ENCODE results near the gene CHMP2B. TPM values are rescaled to one million over a fixed set of nuclear protein-coding genes. Genes with fewer than 3 reads are reported as not detected.

CHMP2B gene
- total and polyA plus RNA-seq, 2 of the 4 experiments (the other 2 are of a cell fraction), result 6.8 to 14.0 TPM

DNA sequence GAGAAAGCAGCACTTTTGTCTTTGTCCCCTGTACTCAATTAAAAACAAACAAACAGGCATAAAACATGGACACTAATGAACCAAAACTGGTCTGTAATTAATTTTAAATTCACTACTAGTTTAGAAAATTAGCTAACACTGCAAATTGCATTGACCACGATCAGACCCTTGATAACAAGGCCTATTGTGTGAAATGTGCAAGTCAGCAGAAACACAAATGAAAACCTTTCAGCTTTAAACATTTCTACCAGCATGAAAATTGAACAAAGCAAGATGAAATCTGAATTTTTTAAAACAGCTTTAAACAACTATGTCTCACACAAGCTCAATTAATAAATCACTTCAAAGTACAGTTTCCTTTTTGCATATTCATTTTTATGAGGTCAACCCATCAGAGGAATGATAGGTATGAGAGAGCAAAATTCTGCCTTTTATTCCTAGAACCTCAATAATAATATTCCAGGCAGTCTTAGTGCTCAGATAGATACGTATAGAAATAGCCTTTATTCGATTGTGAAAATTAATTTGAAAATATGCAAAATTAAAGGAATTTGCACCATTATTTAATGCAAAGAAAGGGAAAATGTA, 27.0 kb upstream of the CHMP2B start:
- Histone ChIP-seq H3K23ac (ENCODE audit: low read depth, low read length) (no peak overlapping the region), H3K27ac (ENCODE audit: insufficient read depth, low read length) (no peak overlapping the region), H4K8ac (ENCODE audit: low read depth in 2 of 2, low read length in 2 of 2) (no peak overlapping the region), H2AFZ (replicated peaks; ENCODE audit: low read length, poor library complexity) (no peak overlapping the region), H3K9me3 (ENCODE audit: control insufficient read depth, insufficient read depth, low read length) (no peaks in the 10 kb centered on the region), H3K18ac (ENCODE audit: low read depth, low read length) (no peak overlapping the region), H3K9me1 (ENCODE audit: insufficient read depth, low read length) (no peaks in the 10 kb centered on the region), H3K9ac (ENCODE audit: low read depth, low read length) (no peak overlapping the region), H4K20me1 (ENCODE audit: insufficient read depth, low read length) (no peaks in the 10 kb centered on the region), H2AK5ac (ENCODE audit: low read depth, low read length) (no peak overlapping the region), H2BK15ac (ENCODE audit: low read depth, low read length) (no peak overlapping the region), H3K36me3 (ENCODE audit: control insufficient read depth, insufficient read depth, low read length) (no peaks in the 10 kb centered on the region), H2BK120ac (ENCODE audit: low read depth, low read length) (no peak overlapping the region), H3K14ac (replicated peaks; ENCODE audit: low read depth, low read length) (no peak overlapping the region), H4K5ac (ENCODE audit: low read depth, low read length) (no peak overlapping the region), H3K27me3 (ENCODE audit: control insufficient read depth, insufficient read depth, low read length) (no peaks in the 10 kb centered on the region), H3K4me2 (ENCODE audit: low read depth, low read length) (no peak overlapping the region), H3K4ac (ENCODE audit: low read depth, low read length) (no peak overlapping the region), H3K4me3 (ENCODE audit: insufficient read depth, low read depth, low read length) (no peak overlapping the region), H3K79me1 (ENCODE audit: low read depth in 1 of 2, low read length in 2 of 2) (no peaks in the 10 kb centered on the region), H3K4me1 (ENCODE audit: control insufficient read depth, insufficient read depth, low read length) (no peaks in the 10 kb centered on the region), H2BK20ac (ENCODE audit: low read depth, low read length) (no peak overlapping the region), H4K91ac (ENCODE audit: insufficient read depth, low read depth, low read length) (no peak overlapping the region), H2AK9ac (replicated peaks; ENCODE audit: low read depth, low read length, poor library complexity) (no peak overlapping the region), H2BK5ac (ENCODE audit: low read depth, low read length, poor library complexity, severe bottlenecking) (no peak overlapping the region), H3K56ac (ENCODE audit: extremely low read depth, insufficient read depth, low read length) (no peak overlapping the region)
- dilution Hi-C loops (cut with HindIII; ENCODE audit: low sequenced_read_pairs, unreplicated experiment) (no loop called here), intact Hi-C loops (cut with micrococcal nuclease) (no loop called here), in situ Hi-C loops (cut with MboI; ENCODE audit: low sequenced_read_pairs) (no loop called here)
- POLR2A ChIA-PET (ENCODE audit: unreplicated experiment), result no interaction called here
- DNase-seq (no peak), ATAC-seq (ENCODE audit: low read depth) (no peak)
- BruUV-seq (replicated peaks), result no TSS peak
- 40% methylated on average over 1 of the region's 3 CpGs; no CpG with 5 or more reads in 1 of the 2 experiments for WGBS, 2 experiments (ENCODE audit: extremely low coverage in 2 of 2, insufficient read length in 1 of 2)
- CTCF ChIA-PET, result no interaction called here
- TF ChIP-seq RFX5 (IDR thresholded peaks at IDR 0.05; ENCODE audit: low read depth, low read length) (no peak), NFE2L2 (IDR thresholded peaks at IDR 0.05; ENCODE audit: low read depth, low read length) (no peak), MXI1 (IDR thresholded peaks at IDR 0.05; ENCODE audit: borderline replicate concordance, low read depth, low read length) (no peak), SMC3 (IDR thresholded peaks at IDR 0.05; ENCODE audit: low read depth, low read length) (no peak), CHD1 (IDR thresholded peaks at IDR 0.05; ENCODE audit: low read depth, low read length) (no peak), MAFK (IDR thresholded peaks at IDR 0.05; ENCODE audit: low read depth, low read length) (peak; percentile 92)
